H9 (cell line): ENCODE results near the gene GARNL3. TPM values are rescaled to one million over a fixed set of nuclear protein-coding genes. Genes with fewer than 3 reads are reported as not detected.

Experiments used
- DNase-seq: peaks from one replicate; pipeline ENCODE4 v3.0.0-alpha.2; 2017
- H2AFZ ChIP-seq: one replicate; pipeline ENCODE4 v1.6.1; 2013; ENCODE audit warnings: mild to moderate bottlenecking, low read length, control low read depth, moderate library complexity
- H2AK5ac ChIP-seq: 2 replicates; pipeline ENCODE4 v1.6.1; 2013; ENCODE audit warnings: low read length, control low read depth, mixed read lengths; ENCODE audit not compliant: insufficient read length
- H2BK120ac ChIP-seq: one replicate; pipeline ENCODE4 v1.6.1; 2013; ENCODE audit warnings: low read depth, mild to moderate bottlenecking, low read length, control low read depth, inconsistent platforms; ENCODE audit not compliant: poor library complexity, severe bottlenecking
- H2BK12ac ChIP-seq: 2 replicates; pipeline ENCODE4 v1.6.1; 2013; ENCODE audit warnings: low read length, control low read depth, mixed read lengths, low read depth; ENCODE audit not compliant: insufficient read length
- H2BK15ac ChIP-seq: 2 replicates; pipeline ENCODE4 v1.6.1; 2013; ENCODE audit warnings: low read depth, low read length, control low read depth
- H2BK20ac ChIP-seq: one replicate; pipeline ENCODE4 v1.6.1; 2013; ENCODE audit warnings: low read depth, mild to moderate bottlenecking, low read length, control low read depth, inconsistent platforms; ENCODE audit not compliant: poor library complexity, severe bottlenecking
- H2BK5ac ChIP-seq: 2 replicates; pipeline ENCODE4 v1.6.1; 2013; ENCODE audit warnings: low read length, control low read depth, mixed read lengths; ENCODE audit not compliant: insufficient read length
- H3K14ac ChIP-seq: 2 replicates; pipeline ENCODE4 v1.6.1; 2013; ENCODE audit warnings: low read length, control low read depth; ENCODE audit not compliant: insufficient read depth
- H3K18ac ChIP-seq: 2 replicates; pipeline ENCODE4 v1.6.1; 2013; ENCODE audit warnings: low read depth, mild to moderate bottlenecking, mixed read lengths, low read length, control low read depth; ENCODE audit not compliant: insufficient read length
- H3K23ac ChIP-seq: 2 replicates; pipeline ENCODE4 v1.6.1; 2013; ENCODE audit warnings: low read length, control low read depth, mixed read lengths, low read depth; ENCODE audit not compliant: insufficient read length
- H3K23me2 ChIP-seq: 2 replicates; pipeline ENCODE4 v1.6.1; 2013; ENCODE audit warnings: low read depth, mild to moderate bottlenecking, mixed read lengths, low read length, control low read depth; ENCODE audit not compliant: insufficient read length, poor library complexity, severe bottlenecking
- H3K27ac ChIP-seq: 2 replicates; pipeline ENCODE4 v1.5.1; 2013; ENCODE audit warnings: low read length, control low read depth, mixed read lengths, low read depth; ENCODE audit not compliant: insufficient read length
- H3K27me3 ChIP-seq: 2 replicates; pipeline ENCODE4 v1.6.1; 2013; ENCODE audit warnings: low read length, control low read depth, inconsistent platforms; ENCODE audit not compliant: insufficient read depth
- H3K4ac ChIP-seq: 2 replicates; pipeline ENCODE4 v1.6.1; 2013; ENCODE audit warnings: low read depth, mild to moderate bottlenecking, control low read depth, inconsistent platforms, low read length, moderate library complexity
- H3K4me1 ChIP-seq: 2 replicates; pipeline ENCODE4 v1.6.1; 2013; ENCODE audit warnings: low read length, control low read depth, inconsistent platforms; ENCODE audit not compliant: insufficient read depth
- H3K4me2 ChIP-seq: 2 replicates; pipeline ENCODE4 v1.6.1; 2013; ENCODE audit warnings: low read length, control low read depth, mixed read lengths; ENCODE audit not compliant: insufficient read length, insufficient read depth
- H3K56ac ChIP-seq: 2 replicates; pipeline ENCODE4 v1.6.1; 2013; ENCODE audit warnings: low read depth, mild to moderate bottlenecking, mixed read lengths, low read length, control low read depth; ENCODE audit not compliant: insufficient read length
- H3K79me1 ChIP-seq: 2 replicates; pipeline ENCODE4 v1.6.1; 2013; ENCODE audit warnings: low read depth, mild to moderate bottlenecking, moderate library complexity, low read length, control low read depth, inconsistent platforms; ENCODE audit not compliant: insufficient read depth, poor library complexity, severe bottlenecking
- H3K79me2 ChIP-seq: 2 replicates; pipeline ENCODE4 v1.6.1; 2013; ENCODE audit warnings: low read length, control low read depth, inconsistent platforms; ENCODE audit not compliant: insufficient read depth
- H3K9ac ChIP-seq: 2 replicates; pipeline ENCODE4 v1.6.1; 2013; ENCODE audit warnings: low read length, control low read depth, mixed read lengths; ENCODE audit not compliant: insufficient read length; ENCODE audit errors: extremely low read depth
- H3K9me3 ChIP-seq: one replicate; pipeline ENCODE4 v1.6.1; 2013; ENCODE audit warnings: low read depth, low read length, inconsistent platforms; ENCODE audit not compliant: control insufficient read depth
- H3T11ph ChIP-seq: one replicate; pipeline ENCODE4 v1.6.1; 2013; ENCODE audit warnings: mild to moderate bottlenecking, low read length, control low read depth, inconsistent platforms
- H4K20me1 ChIP-seq: one replicate; pipeline ENCODE4 v1.6.1; 2013; ENCODE audit not compliant: control insufficient read depth, insufficient read length, insufficient read depth
- H4K5ac ChIP-seq: 2 replicates; pipeline ENCODE4 v1.6.1; 2013; ENCODE audit warnings: low read depth, mild to moderate bottlenecking, mixed read lengths, low read length, control low read depth; ENCODE audit not compliant: insufficient read length
- H4K8ac ChIP-seq: replicated peaks from 2 replicates; pipeline ENCODE4 v1.6.1; 2013; ENCODE audit warnings: low read length, control low read depth, mixed read lengths, low read depth; ENCODE audit not compliant: insufficient read length
- H4K91ac ChIP-seq: 2 replicates; pipeline ENCODE4 v1.6.1; 2013; ENCODE audit warnings: low read depth, mild to moderate bottlenecking, moderate library complexity, mixed read lengths, low read length, control low read depth; ENCODE audit not compliant: insufficient read length
- H3K27ac Mint-ChIP-seq, 3 experiments: 2 replicates in 2 of 3; 3 replicates in 1 of 3; pipeline ENCODE4 v1.8.0; 2020 to 2021; ENCODE audit warnings: mixed read lengths in 3 of 3, mild to moderate bottlenecking in 1 of 3, moderate library complexity in 1 of 3
- H3K27me3 Mint-ChIP-seq: 2 replicates; pipeline ENCODE4 v1.8.0; 2021; ENCODE audit warnings: low read depth, mild to moderate bottlenecking, moderate library complexity, mixed read lengths
- H3K36me3 Mint-ChIP-seq, 3 experiments: 2 replicates in 2 of 3; 3 replicates in 1 of 3; pipeline ENCODE4 v1.8.0; 2020 to 2021; ENCODE audit warnings: low read depth in 3 of 3, mixed read lengths in 3 of 3; ENCODE audit not compliant: insufficient read depth in 1 of 3
- H3K4me1 Mint-ChIP-seq, 2 experiments: 2 replicates each; pipeline ENCODE4 v1.8.0; 2020; ENCODE audit warnings: mixed read lengths in 2 of 2
- H3K4me3 Mint-ChIP-seq, 2 experiments: 2 replicates in 1 of 2; 3 replicates in 1 of 2; pipeline ENCODE4 v1.8.0; 2020 to 2021; ENCODE audit warnings: mild to moderate bottlenecking in 2 of 2, mixed read lengths in 2 of 2, moderate library complexity in 1 of 2
- H3K9me3 Mint-ChIP-seq, 2 experiments: 2 replicates in 1 of 2; 3 replicates in 1 of 2; pipeline ENCODE4 v1.8.0; 2020; ENCODE audit warnings: mild to moderate bottlenecking in 2 of 2, mixed read lengths in 2 of 2, moderate library complexity in 1 of 2
- CTCF ChIP-seq: fragments of 200-600 bp; sonication (generic); conservative IDR thresholded peaks from 3 replicates; pipeline ENCODE4 v1.8.0; 2021; ENCODE audit warnings: antibody characterized with exemption, mild to moderate bottlenecking
- total RNA-seq: library from RNA; stranded (reverse); gene quantifications from 2 replicates; pipeline ENCODE4 v1.2.1, GENCODE V29; 2021

Gene GARNL3
- total RNA-seq, 1 experiment from 2014 or later: 8.7 TPM

DNA sequence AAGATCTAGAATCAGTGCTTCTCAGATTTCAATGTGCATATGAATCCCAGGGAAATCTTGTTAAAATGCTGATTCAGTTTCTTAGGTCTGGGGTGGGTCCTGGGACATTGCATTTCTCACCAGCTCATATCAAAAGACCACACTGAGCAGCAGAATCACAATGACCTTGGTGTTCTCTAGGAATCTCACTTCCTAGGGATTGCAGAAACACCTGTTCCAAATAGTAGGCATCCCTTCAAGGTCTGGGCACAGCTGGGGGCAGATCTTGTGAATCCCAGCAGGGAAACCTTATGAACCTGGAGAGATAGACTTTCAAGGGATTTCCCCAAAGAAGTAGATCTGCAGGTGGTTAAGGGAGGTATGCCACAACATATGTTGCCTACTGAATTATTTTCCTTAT lies 8.9 kb upstream of the GARNL3 start:
- H3K9me3 ChIP-seq: no peaks in the 10 kb centered on the region
- no peaks in the 10 kb centered on the region for H3K23me2 ChIP-seq
- H2BK15ac ChIP-seq: no peak overlapping the region
- H2AK5ac ChIP-seq: no peak overlapping the region
- no peak overlapping the region for H3K9ac ChIP-seq
- no peaks in the 10 kb centered on the region for H3K27me3 ChIP-seq
- H3K4me1 ChIP-seq: peaks cover 17% of the 10 kb centered on the region
- no peak overlapping the region for H2BK12ac ChIP-seq
- H3K4me3 Mint-ChIP-seq: no peak overlapping the region
- H4K20me1 ChIP-seq: no peaks in the 10 kb centered on the region
- H2AFZ ChIP-seq: no peak overlapping the region
- H3T11ph ChIP-seq: no peak overlapping the region
- no peak for TF ChIP-seq CTCF
- no peak overlapping the region for H3K14ac ChIP-seq
- H3K23ac ChIP-seq: no peak overlapping the region
- H3K4me1 Mint-ChIP-seq: peaks cover 45 to 49% of the 10 kb centered on the region in 2 experiments
- H4K8ac ChIP-seq: no peak overlapping the region
- H3K4ac ChIP-seq: no peak overlapping the region
- no peak overlapping the region for H4K5ac ChIP-seq
- H3K79me1 ChIP-seq: no peaks in the 10 kb centered on the region
- no peaks in the 10 kb centered on the region for H3K27me3 Mint-ChIP-seq
- H3K27ac ChIP-seq: no peak overlapping the region
- no peak overlapping the region for H3K27ac Mint-ChIP-seq
- no peak overlapping the region for H3K56ac ChIP-seq
- peaks cover 4 to 8% of the 10 kb centered on the region in 2 experiments; a peak in 3 of 5 replicates for H3K9me3 Mint-ChIP-seq
- no peaks in the 10 kb centered on the region for H3K79me2 ChIP-seq
- H3K18ac ChIP-seq: no peak overlapping the region
- H3K36me3 Mint-ChIP-seq: peaks cover 3 to 23% (median 22%) of the 10 kb centered on the region in 3 experiments
- no peak overlapping the region for H2BK5ac ChIP-seq
- no peak overlapping the region for H4K91ac ChIP-seq
- no peak for DNase-seq
- H2BK120ac ChIP-seq: no peak overlapping the region
- no peak overlapping the region for H2BK20ac ChIP-seq
- H3K4me2 ChIP-seq: no peak overlapping the region
